HG03039 (cell line): ENCODE measurements around the gene DLST.
"Not testable (repeated sequence)": the region's sequence is repeated elsewhere in the genome, so short reads cannot be mapped to it uniquely, and the experiment has no call there.

Source experiments
- ATAC-seq: cut with Tn5 transposase; IDR thresholded peaks from one replicate; pipeline ENCODE4 v1.9.1; 2021; ENCODE audit warnings: mild to moderate bottlenecking, moderate library complexity; ENCODE audit not compliant: unreplicated experiment

Gene DLST

GRCh38 chr14:74913986-74914573 is 32.4 kb downstream of the DLST start:
- ATAC-seq, result no peak

- no peak for ATAC-seq
Measured at GRCh38 chr14:74915426-74915825, 33.7 kb downstream of the DLST start.

- no peak for ATAC-seq
Measured at GRCh38 chr14:74915826-74916225, 34.1 kb downstream of the DLST start.

DNA sequence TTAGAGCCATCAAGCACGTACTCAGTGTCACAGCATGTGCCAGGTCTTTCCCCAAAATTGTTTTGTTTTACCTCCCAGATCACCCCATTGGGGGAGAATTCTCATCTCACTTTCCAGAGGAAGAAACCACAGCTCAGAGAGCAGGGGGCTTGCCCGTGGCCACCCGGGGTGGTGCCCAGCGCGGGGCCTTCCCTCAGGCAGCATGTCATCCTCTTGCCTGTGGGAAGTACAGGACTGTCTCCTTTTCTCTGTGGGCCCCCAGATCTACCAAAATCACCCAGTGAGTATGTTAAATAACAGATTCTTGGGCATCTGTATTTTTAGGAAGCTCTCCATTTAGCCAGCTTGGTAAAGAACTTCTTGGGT is 35.4 kb downstream of the DLST start:
- ATAC-seq, result no peak

GRCh38 chr14:74917646-74918081 is 35.9 kb downstream of the DLST start:
- no peak for ATAC-seq

DNA sequence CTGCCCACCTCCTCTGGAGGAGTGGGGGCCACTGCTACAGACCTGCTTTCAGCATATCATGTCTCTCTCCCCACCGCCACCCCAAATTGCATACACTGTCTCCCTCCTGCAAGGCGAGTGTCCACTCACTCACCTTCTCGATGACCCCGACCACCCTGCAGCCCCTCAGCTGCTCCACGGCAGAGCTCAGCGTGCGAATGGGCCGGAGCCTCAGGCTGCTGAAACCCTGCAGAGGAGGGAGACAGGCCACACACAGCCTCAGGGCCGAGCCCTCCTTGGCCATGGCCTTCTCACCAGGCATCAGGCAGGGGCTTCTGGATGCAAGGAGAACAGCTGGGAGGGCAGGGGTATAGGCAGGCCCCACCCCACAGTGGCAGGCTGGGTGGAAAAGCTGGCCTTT is 36.7 kb downstream of the DLST start:
- no peak for ATAC-seq

DNA sequence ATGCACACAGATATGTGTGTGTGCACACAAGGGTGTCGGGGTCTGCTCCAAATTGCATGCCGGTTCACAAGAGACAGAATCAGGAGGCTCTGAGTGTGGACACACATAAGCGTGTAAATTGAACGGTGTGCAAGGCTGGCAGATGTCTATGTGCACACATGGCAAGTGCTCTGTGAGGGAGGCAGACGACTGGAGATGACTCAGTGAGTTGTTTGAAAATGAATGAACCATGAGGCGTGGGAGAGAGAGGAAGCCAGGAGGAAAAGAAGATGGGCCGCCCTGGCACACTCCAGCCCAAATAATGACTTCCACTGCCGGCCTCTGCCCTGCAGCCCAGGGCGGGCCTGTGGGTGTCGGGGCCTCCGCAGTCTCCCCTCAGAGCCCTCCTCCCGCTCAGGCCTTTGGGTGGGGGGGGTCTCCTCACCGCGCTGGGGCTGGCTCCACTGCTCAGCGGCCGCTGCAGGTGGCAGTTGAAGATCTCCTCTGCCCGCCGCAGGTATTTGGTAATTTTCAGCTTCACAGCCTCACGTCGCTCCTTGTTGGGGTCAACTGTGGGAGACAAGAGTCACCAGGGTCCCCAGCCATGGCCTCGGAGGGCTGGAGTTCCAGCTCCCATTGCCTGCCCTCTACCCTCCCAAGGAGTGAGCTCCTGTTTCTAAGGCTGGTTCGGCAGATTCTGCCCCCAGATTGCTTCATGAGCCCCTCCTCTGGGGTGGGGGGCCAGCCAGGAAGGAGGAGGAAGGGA is 37.9 kb downstream of the DLST start:
- ATAC-seq, result no peak

GRCh38 chr14:74920281-74920680 is 38.6 kb downstream of the DLST start:
- ATAC-seq, result no peak

- no peak for ATAC-seq
Measured at GRCh38 chr14:74921053-74921620, 39.4 kb downstream of the DLST start.

DNA sequence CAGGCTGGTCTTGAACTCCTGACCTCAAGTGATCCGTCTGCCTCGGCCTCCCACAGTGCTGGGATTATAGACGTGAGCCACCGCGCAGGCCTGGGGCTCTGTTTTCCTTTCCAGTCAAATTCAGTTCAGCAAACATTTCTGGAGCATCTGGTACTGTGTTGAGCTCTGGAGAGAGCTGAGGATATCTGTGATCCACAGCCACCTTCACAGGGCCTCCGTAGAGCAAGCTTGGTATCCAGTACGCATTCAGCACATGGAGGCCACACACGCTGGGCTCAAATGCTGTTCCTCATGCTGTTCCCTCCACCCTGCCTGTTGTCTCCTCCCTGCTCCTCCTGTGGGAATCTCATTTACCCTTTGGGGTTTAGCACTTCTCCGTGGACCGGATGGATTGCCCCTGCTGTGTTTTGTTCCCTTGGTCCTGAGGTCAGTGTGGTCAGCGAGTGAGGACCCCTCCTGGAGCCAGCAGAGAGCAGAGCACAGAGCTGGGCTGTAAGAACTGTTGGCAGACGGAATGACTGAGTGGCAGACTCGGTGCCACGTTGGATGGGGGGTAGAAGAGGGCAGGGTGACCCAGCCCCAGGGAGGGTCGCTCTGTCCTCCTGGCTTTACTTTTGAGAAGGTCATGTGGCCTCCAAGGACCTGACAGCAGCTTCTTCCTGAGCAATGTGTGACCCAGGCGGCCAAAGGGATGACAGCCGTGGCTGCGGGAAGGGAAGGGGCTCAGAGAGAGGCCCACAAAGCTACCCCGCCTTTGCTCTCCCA is 40.5 kb downstream of the DLST start:
- no peak for ATAC-seq

GRCh38 chr14:74922752-74923401 is 41.2 kb downstream of the DLST start, which contains the start of gene RPS6KL1:
TSS of gene RPS6KL1 (minus strand) at chr14:74923260. CDS start at chr14:74921541, 1,719 bp downstream.
- peak; percentile 83 for ATAC-seq

GRCh38 chr14:74924061-74924460 is 42.3 kb downstream of the DLST start:
- ATAC-seq, result no peak

DNA sequence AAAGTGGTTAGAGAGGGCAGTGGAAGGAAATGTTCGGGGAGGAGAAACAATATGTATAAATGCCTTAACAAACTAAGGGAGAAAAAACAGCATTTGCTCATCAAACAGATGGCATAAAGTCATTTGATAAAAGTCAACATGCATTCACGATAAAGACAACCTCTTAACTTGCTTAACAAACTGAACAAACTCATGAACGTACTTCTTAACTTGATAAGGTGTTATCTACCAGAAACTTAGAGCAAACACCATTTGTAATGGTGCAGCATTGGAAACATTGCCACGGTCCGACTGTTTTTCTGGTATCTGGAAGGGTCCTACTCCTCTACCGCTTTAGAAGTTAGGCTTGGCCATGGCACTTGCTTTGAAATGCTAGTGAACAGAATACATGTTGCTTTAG is 45.5 kb downstream of the DLST start:
- no peak for ATAC-seq

DNA sequence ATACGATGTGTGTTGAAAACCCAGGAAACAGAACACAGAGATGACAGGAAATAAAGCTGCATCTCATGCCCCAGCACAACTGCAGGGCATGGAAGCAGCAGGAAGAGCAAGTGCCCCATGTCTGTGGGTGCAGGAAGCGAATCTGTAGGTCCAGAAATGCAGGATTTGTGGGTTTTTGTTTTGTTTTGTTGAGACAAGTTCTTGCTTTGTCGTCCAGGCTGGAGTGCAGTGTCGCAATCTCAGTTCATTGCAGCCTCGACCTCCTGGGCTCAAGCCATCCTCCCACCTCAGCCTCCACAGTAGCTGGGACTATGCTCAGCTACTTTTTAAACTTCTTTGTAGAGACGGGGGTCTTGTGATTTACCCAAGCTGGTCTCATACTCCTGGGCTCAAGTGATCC is 47.5 kb downstream of the DLST start:
- no peak for ATAC-seq

DNA sequence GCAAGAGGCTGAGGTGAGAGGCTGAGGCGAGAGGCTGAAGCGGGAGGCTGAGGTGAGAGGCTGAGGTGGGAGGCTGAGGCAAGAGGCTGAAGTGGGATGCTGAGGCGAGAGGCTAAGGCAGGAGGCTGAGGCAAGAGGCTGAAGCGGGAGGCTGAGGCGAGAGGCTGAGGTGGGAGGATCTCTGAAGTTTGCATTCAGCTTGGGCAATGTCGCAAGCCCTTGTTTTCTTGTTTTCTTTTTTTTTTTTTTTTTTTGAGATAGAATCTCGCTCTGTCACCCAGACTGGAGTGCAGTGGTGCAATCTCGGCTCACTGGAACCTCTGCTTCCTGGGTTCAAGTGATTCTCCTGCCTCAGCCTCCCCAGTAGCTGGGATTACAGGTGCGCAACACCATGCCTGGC is 50.0 kb downstream of the DLST start:
- not testable (repeated sequence) for ATAC-seq

DNA sequence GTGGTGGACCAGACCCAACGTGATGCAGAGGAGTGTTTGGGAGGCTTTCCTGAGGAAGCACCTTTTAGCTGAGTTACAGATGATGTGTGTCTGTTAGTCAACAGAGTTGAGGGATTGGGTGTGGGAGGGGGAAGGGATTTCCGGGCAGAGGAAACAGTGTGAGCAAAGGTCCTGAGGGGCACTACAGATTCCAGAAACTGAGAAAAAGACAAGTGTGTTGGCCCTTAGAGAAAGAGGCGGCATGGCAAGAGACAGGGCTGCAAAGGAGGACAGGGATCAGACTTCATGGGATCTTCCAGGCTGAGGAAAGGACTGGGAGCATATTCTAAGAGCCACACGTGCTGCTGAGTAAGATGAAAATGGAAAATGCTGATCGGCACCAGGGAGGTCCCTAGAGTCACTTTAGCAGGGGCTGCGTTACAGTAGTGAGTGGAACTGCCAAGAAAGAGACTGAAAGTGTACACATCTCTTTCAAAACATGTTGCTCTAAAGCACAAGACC is 50.7 kb downstream of the DLST start:
- no peak for ATAC-seq

- not testable (repeated sequence) for ATAC-seq
Measured at GRCh38 chr14:74932936-74933335, 51.2 kb downstream of the DLST start.

DNA sequence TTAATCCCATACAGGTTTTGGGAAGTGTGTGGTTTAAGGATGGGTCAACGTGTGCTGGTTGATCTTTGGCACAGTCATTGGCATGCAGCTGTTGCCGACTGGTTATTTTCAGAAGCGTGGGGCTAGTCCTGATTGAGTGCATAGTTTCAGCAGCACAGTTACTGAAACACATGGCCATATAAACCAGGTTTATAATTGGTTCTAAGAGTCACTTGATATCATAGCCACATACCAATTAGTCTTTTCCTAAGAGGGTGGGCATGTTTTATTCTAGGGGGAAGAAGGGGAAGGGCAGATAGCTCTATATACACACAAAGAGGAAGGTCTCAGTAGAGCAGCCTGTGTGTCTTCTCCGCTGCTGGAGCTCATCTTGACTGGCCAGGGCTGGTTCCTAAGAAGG is 52.3 kb downstream of the DLST start:
- ATAC-seq, result no peak

DNA sequence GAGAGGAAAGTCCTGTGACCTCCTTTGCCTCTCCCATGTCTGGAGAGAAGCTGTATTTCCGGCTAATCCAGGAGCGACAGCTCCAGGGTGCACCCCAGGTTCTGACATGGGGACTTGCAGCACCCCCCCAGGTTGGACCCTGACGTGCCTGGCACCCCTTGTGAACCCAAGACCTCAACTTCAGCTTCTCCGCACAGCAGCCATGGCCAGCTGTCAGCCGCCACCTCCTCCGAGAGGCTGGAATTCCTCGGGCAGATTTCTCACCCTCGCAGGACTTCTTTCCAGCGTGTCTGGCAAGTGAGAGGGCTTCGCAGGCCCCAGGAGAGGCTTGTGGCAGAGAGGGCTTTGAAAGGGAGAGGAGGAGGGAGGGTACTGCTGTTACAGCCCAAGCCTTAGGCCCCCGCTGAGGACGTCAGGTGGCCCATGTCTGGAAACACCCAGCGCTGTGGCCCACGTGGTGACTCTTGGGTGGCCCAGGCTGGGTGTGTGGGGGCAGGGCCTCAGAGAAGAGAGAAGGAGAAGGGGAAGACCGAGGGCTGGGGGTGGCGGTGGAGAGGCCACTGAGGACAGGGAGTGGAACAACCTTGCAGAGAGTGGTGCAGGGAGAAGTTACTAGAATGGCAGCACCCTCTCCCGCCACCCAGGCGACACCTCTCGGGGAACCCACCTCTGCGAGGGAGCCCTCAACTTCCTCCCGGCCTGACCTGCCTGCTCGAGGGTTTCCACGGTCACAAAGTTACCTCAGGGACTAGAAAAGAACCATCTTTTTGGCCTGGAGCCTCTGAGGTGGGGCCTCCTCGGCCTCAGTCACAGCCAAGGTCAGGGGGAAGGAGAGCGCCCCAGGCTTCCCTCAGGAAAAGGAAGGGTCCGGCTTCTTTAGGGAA is 53.0 kb downstream of the DLST start:
- no peak for ATAC-seq

DNA sequence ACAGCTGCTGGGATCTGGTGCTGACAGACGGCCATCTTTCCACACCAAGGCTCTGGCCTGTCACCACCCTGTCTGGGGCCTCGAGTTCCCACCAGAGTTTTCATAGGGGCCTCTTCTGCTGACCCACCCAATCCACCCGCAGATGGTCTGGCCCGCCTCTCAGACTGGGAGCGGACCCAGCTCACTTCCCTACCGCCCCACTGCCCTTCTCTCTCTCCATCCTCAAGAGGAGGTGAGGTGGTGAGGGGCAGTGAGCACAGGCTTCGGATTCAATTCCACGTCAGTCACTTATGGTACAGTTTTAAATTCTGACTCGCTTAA is 53.6 kb downstream of the DLST start:
- no peak for ATAC-seq
